OCI-LY1 (cell line): ENCODE measurements around the gene SUSD6.

Experiments
- CTCF ChIP-seq: fragments of 200-600 bp; sonication (generic), shearing (Covaris generic); IDR thresholded peaks from 2 replicates; pipeline ENCODE4 v1.5.1; 2017; ENCODE audit warnings: mild to moderate bottlenecking, antibody characterized with exemption, low read length, moderate library complexity, mixed read lengths
- EZH2 ChIP-seq: fragments of 200-600 bp; sonication (generic), shearing (Covaris generic); IDR thresholded peaks from 2 replicates; pipeline ENCODE4 v1.8.0; 2017; ENCODE audit warnings: borderline replicate concordance, mixed run types, mild to moderate bottlenecking, antibody characterized with exemption, low read length, moderate library complexity, mixed read lengths

GRCh38 chr14:69574954-69575295 lies 36.5 kb upstream of the SUSD6 start:
- TF ChIP-seq CTCF (no peak), EZH2 (no peak)
